HFFc6 (cell line): ENCODE data around the gene TNFRSF6B. TPM values are rescaled to one million over a fixed set of nuclear protein-coding genes. Genes with fewer than 3 reads are reported as not detected.
A peak's percentile ranks its signal among the peaks of the same experiment; 100 is the strongest.

ENCODE experiments used
- DNase-seq: peaks from one replicate; pipeline ENCODE4 v3.0.0-alpha.2; 2018
- H3K27ac Mint-ChIP-seq: 2 replicates; pipeline ENCODE4 v1.8.0; 2020; ENCODE audit warnings: mild to moderate bottlenecking, mixed read lengths
- H3K27me3 Mint-ChIP-seq: 2 replicates; pipeline ENCODE4 v1.8.0; 2021; ENCODE audit warnings: mild to moderate bottlenecking, moderate library complexity, mixed read lengths; ENCODE audit not compliant: insufficient read depth
- H3K36me3 Mint-ChIP-seq: 2 replicates; pipeline ENCODE4 v1.8.0; 2021; ENCODE audit warnings: low read depth, mixed read lengths
- H3K4me1 Mint-ChIP-seq: 2 replicates; pipeline ENCODE4 v1.8.0; 2020; ENCODE audit warnings: low read depth, mixed read lengths
- H3K4me3 Mint-ChIP-seq: 2 replicates; pipeline ENCODE4 v1.8.0; 2020; ENCODE audit warnings: mild to moderate bottlenecking, moderate library complexity, mixed read lengths
- H3K9me3 Mint-ChIP-seq: 2 replicates; pipeline ENCODE4 v1.8.0; 2020; ENCODE audit warnings: mild to moderate bottlenecking, mixed read lengths
- CTCF ChIP-seq: fragments of 200-600 bp; sonication (generic); IDR thresholded peaks from 2 replicates; pipeline ENCODE4 v1.5.0; 2021; ENCODE audit warnings: antibody characterized with exemption, mild to moderate bottlenecking
- total RNA-seq, 6 experiments: library from RNA; stranded (reverse); fragmentation: NEBNext Ultra II Directional; extraction: Animal tissue kit (Norgen Biotek cat#: 25700); gene quantifications; 2 replicates in 1 of 6; 3 replicates in 5 of 6; pipeline ENCODE4 v1.2.3, GENCODE V29; 2021

TNFRSF6B gene
- total RNA-seq, 6 experiments from 2014 or later, result 0.33 to 1.8 (median 1.1) TPM

GRCh38 chr20:63688228-63689045 is 8.0 kb upstream of the TNFRSF6B start:
- Mint-ChIP-seq H3K27me3 (peaks cover 19% of the 10 kb centered on the region), H3K9me3 (no peaks in the 10 kb centered on the region; the same call in 1 of the 2 replicates), H3K4me1 (peaks cover 17% of the 10 kb centered on the region), H3K4me3 (no peak overlapping the region), H3K27ac (peak overlapping the region; percentile 38), H3K36me3 (peaks cover 10% of the 10 kb centered on the region)
- no peak for TF ChIP-seq CTCF
- DNase-seq, result no peak

GRCh38 chr20:63689046-63690002 is 7.1 kb upstream of the TNFRSF6B start:
- Mint-ChIP-seq H3K4me3 (no peak overlapping the region), H3K36me3 (peaks cover 4% of the 10 kb centered on the region; the same call in 1 of the 2 replicates), H3K4me1 (peaks cover 10% of the 10 kb centered on the region; the same call in 1 of the 2 replicates), H3K9me3 (no peaks in the 10 kb centered on the region), H3K27ac (peak overlapping the region; percentile 40; the same call in 1 of the 2 replicates), H3K27me3 (peaks cover 24% of the 10 kb centered on the region)
- DNase-seq, result no peak
- no peak for TF ChIP-seq CTCF

DNA sequence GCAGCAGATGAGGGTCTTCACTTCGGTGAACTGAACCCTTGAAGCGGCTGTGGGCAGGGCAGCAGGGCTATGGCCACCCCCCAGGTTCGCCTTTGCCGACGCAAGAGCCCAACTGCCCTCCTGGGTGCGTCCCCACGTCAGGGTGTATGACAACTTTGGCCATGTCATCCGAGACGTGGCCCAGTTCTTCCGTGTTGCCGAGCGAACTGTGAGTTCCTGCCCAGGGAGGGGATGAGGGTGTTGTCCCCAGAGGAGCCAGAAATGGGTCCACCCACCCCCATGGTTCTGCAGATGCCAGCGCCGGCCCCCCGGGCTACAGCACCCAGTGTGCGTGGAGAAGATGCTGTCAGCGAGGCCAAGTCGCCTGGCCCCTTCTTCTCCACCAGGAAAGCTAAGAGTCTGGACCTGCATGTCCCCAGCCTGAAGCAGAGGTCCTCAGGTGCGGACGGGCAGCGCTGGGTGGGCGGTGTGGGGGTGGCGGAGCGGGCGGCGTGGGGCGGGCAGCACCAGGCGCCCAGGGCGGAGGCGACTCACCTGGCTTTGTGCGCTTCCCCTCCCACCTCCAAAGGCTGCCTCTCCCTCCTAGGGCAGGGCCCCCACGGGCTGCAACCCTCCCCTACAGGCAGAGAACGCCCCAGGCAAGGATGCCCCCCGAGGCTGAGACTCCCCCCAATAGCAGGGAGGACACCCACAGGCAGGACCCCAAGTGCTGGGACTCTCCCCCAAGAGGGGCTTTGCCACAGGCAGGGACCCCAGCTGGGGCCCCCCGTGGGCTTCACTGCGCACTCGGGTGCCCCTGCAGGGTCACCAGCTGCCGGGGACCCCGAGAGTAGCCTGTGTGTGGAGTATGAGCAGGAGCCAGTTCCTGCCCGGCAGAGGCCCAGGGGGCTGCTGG is 6.2 kb upstream of the TNFRSF6B start:
- no peaks in the 10 kb centered on the region; the same call in 1 of the 2 replicates for H3K36me3 Mint-ChIP-seq

DNA sequence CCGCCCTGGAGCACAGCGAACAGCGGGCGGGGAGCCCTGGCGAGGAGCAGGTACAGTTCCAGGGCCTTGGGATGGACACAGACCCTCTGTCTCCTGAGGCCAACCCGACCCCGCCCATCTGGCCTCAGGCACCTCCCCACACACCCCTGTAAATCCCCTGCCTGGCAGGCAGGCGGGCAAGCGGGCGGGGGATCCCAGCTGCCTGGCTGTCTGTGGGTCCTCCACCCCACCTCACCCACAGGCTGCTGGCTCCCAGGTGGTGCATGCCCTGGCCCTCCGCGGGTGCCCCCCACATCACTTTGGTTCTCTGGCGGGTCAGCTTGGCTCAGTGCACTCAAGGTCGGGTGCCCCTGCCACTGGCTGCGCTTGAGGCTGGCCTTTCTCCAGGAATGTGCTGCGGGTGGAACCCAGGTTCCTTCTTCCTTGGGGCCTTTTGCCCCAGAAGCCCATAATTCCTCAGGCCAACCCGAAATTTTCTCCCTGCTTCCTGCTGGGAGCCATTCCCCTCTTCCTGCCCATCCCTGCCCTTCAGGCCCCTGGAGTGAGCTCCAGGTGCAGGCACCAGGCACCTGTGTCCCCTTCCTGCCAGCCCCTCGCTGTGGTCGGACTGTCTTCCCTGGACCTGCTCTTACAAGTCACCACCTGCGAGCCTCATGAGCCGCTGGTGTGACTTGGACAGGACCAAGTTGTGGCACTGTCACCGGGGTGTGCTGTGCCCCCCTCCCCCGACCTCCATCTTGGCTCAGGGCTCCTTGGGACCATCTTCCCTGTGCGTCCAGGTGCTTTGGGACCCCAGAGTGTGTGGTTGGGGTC is 5.3 kb upstream of the TNFRSF6B start:
- H3K27ac Mint-ChIP-seq, result peak overlapping the region; percentile 61
- H3K4me3 Mint-ChIP-seq, result no peak overlapping the region; the same call in 1 of the 2 replicates
- H3K36me3 Mint-ChIP-seq, result no peaks in the 10 kb centered on the region; the same call in 1 of the 2 replicates
- TF ChIP-seq CTCF, result no peak
- DNase-seq, result no peak
- no peaks in the 10 kb centered on the region for H3K9me3 Mint-ChIP-seq
- peaks cover 9% of the 10 kb centered on the region; the same call in 1 of the 2 replicates for H3K4me1 Mint-ChIP-seq
- H3K27me3 Mint-ChIP-seq, result peaks cover 32% of the 10 kb centered on the region

More for the DNA sequence above, 6.2 kb upstream of the TNFRSF6B start:
- no peak for TF ChIP-seq CTCF
- Mint-ChIP-seq H3K4me1 (peaks cover 10% of the 10 kb centered on the region; the same call in 1 of the 2 replicates), H3K9me3 (no peaks in the 10 kb centered on the region), H3K4me3 (no peak overlapping the region), H3K27me3 (peaks cover 28% of the 10 kb centered on the region), H3K27ac (peak overlapping the region; percentile 40; the same call in 1 of the 2 replicates)
- DNase-seq, result no peak
